ENCODE measurements around the gene ADGRV1. TPM values are rescaled to one million over a fixed set of nuclear protein-coding genes. Genes with fewer than 3 reads are reported as not detected.

Gene ADGRV1
- total and polyA plus RNA-seq, 9 of the 15 experiments (the other 6 are each of a cell fraction or from before 2014, with no cell fraction given), result 21.7 to 156 (median 58.2) TPM

DNA sequence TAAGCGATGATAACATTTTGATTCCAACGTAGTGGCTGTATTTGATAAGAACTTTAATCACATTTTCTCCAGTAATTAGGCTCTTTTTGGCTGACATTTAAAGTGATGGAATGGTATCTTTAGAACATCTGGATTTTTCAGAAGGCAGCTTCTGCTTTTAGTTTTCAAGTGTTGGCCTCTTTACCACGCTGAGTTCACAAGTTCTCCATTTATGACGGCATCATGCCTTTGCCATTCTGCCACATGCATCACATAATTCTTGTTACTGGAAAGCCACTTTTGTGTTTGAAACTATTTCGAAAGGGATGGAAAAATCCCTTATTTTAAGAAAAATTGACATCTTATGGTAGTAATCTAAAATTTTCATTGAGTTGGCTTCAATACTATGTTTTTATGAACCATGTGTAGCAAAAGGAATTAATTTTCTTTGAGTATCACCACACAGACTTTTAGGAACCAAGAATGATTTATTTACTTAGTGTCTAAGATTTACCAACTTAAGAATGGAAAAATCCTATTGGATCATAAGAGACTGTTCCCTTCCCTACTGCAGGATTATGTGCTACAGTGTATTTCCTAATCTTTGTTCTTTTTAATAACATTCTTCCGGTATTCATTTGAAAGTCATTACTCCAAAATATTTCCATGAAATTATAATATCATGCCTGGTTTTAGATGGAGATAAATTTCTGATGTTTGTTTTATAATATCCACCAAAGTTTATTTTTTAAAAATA, 344.2 kb downstream of the ADGRV1 start (continued):
- TF ChIP-seq, protein P1, sequence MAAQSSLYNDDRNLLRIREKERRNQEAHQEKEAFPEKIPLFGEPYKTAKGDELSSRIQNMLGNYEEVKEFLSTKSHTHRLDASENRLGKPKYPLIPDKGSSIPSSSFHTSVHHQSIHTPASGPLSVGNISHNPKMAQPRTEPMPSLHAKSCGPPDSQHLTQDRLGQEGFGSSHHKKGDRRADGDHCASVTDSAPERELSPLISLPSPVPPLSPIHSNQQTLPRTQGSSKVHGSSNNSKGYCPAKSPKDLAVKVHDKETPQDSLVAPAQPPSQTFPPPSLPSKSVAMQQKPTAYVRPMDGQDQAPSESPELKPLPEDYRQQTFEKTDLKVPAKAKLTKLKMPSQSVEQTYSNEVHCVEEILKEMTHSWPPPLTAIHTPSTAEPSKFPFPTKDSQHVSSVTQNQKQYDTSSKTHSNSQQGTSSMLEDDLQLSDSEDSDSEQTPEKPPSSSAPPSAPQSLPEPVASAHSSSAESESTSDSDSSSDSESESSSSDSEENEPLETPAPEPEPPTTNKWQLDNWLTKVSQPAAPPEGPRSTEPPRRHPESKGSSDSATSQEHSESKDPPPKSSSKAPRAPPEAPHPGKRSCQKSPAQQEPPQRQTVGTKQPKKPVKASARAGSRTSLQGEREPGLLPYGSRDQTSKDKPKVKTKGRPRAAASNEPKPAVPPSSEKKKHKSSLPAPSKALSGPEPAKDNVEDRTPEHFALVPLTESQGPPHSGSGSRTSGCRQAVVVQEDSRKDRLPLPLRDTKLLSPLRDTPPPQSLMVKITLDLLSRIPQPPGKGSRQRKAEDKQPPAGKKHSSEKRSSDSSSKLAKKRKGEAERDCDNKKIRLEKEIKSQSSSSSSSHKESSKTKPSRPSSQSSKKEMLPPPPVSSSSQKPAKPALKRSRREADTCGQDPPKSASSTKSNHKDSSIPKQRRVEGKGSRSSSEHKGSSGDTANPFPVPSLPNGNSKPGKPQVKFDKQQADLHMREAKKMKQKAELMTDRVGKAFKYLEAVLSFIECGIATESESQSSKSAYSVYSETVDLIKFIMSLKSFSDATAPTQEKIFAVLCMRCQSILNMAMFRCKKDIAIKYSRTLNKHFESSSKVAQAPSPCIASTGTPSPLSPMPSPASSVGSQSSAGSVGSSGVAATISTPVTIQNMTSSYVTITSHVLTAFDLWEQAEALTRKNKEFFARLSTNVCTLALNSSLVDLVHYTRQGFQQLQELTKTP (IDR thresholded peaks at IDR 0.05; ENCODE audit: low read depth in 1 of 2, partially characterized antibody in 2 of 2), result no peak
- no peak for TF ChIP-seq ZNF584 (CRISPR knock-in tag; IDR thresholded peaks at IDR 0.05; ENCODE audit: low read depth)

DNA sequence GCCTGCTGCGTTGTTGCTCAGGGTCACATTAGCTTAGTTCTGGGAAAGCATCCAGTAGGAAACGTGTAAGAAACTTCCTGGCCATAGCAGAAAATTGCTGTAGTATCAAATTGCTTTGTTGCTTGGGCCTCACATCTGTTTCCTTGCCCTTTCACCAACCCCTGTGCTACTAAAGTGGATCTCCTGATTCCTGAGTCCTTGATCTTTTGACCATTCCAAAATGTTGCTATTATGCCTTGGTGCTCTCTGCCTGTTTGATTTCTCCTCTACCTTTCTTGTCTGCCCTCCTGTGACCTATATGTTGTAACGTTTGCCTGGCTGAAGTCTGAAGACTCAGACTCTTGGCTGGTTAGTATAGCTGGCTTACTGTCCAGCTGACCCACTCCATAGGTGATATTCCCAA, 350.5 kb downstream of the ADGRV1 start:
- POLR2A ChIA-PET, result interaction anchor here (1.1 kb wide), 1 partner anchor 30 kb away, joined by 3 read pairs; no protein-coding TSS in a partner anchor
- Histone ChIP-seq H3K9me1 (ENCODE audit: control insufficient read depth, insufficient read depth, low read length) (no peaks in the 10 kb centered on the region), H3K27me3 (ENCODE audit: control insufficient read depth in 2 of 2, insufficient read depth in 2 of 2, low read length in 2 of 2) (no peaks in the 10 kb centered on the region), H3K9ac (ENCODE audit: insufficient read depth in 1 of 2, low read depth in 2 of 2, low read length in 2 of 2) (no peak overlapping the region), H4K20me1 (replicated peaks; ENCODE audit: control insufficient read depth, insufficient read depth, low read length) (no peaks in the 10 kb centered on the region), H3K79me2 (ENCODE audit: control insufficient read depth, insufficient read depth, low read length) (no peaks in the 10 kb centered on the region), H3K27ac (ENCODE audit: extremely low read depth, low read depth, low read length) (no peak overlapping the region), H2AFZ (ENCODE audit: low read depth, low read length) (no peak overlapping the region), H3K4me3 (no peak overlapping the region), H3K36me3 (ENCODE audit: control insufficient read depth, insufficient read depth, low read length) (no peaks in the 10 kb centered on the region), H3K9me3 (replicated peaks; ENCODE audit: control insufficient read depth, insufficient read depth, low read depth, low read length) (no peaks in the 10 kb centered on the region), H3K4me2 (ENCODE audit: insufficient read depth, low read length) (no peak overlapping the region), H3K4me1 (replicated peaks in 1 of 2; ENCODE audit: control insufficient read depth in 2 of 2, insufficient read depth in 2 of 2, low read length in 2 of 2) (no peaks in the 10 kb centered on the region)
- in situ Hi-C loops (cut with MboI), result no loop called here
- 37% methylated on average over 3 of the region's 3 CpGs for WGBS (ENCODE audit: insufficient coverage, low coverage, missing lambda C conversion rate)
- FAIRE-seq (peak; percentile 44), ATAC-seq (peak; percentile 33; the same call in 1 of the 3 replicates), DNase-seq (ENCODE audit: extremely low read depth in 1 of 4, low spot score in 3 of 4) (no peak)
- intact Hi-C loops (cut with micrococcal nuclease), result no loop called here
- CTCF ChIA-PET (ENCODE audit: low intra/inter-chr PET ratio), result no interaction called here
- BruUV-seq (replicated peaks), result no TSS peak
- no peak for TF ChIP-seq ZNF174 (CRISPR knock-in tag; IDR thresholded peaks at IDR 0.05)
- no peak for TF ChIP-seq MAFG (tag; conservative IDR thresholded peaks at IDR 0.05)
- TF ChIP-seq ILK (tag; IDR thresholded peaks at IDR 0.05; ENCODE audit: borderline replicate concordance, low read depth), result no peak
- TF ChIP-seq NR2F6 (CRISPR knock-in tag; IDR thresholded peaks at IDR 0.05), result no peak
- TF ChIP-seq ZFPM2 (CRISPR knock-in tag; IDR thresholded peaks at IDR 0.05), result no peak
- TF ChIP-seq, protein P2, sequence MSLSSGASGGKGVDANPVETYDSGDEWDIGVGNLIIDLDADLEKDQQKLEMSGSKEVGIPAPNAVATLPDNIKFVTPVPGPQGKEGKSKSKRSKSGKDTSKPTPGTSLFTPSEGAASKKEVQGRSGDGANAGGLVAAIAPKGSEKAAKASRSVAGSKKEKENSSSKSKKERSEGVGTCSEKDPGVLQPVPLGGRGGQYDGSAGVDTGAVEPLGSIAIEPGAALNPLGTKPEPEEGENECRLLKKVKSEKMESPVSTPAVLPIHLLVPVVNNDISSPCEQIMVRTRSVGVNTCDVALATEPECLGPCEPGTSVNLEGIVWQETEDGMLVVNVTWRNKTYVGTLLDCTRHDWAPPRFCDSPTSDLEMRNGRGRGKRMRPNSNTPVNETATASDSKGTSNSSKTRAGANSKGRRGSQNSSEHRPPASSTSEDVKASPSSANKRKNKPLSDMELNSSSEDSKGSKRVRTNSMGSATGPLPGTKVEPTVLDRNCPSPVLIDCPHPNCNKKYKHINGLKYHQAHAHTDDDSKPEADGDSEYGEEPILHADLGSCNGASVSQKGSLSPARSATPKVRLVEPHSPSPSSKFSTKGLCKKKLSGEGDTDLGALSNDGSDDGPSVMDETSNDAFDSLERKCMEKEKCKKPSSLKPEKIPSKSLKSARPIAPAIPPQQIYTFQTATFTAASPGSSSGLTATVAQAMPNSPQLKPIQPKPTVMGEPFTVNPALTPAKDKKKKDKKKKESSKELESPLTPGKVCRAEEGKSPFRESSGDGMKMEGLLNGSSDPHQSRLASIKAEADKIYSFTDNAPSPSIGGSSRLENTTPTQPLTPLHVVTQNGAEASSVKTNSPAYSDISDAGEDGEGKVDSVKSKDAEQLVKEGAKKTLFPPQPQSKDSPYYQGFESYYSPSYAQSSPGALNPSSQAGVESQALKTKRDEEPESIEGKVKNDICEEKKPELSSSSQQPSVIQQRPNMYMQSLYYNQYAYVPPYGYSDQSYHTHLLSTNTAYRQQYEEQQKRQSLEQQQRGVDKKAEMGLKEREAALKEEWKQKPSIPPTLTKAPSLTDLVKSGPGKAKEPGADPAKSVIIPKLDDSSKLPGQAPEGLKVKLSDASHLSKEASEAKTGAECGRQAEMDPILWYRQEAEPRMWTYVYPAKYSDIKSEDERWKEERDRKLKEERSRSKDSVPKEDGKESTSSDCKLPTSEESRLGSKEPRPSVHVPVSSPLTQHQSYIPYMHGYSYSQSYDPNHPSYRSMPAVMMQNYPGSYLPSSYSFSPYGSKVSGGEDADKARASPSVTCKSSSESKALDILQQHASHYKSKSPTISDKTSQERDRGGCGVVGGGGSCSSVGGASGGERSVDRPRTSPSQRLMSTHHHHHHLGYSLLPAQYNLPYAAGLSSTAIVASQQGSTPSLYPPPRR (CRISPR knock-in tag; IDR thresholded peaks at IDR 0.05; ENCODE audit: borderline replicate concordance), result no peak
- TF ChIP-seq, protein P3, sequence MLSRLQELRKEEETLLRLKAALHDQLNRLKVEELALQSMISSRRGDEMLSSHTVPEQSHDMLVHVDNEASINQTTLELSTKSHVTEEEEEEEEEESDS (CRISPR knock-in tag; IDR thresholded peaks at IDR 0.05), result no peak
- TF ChIP-seq RBBP5 (IDR thresholded peaks at IDR 0.05; ENCODE audit: borderline replicate concordance, insufficient read depth, low read length, poor library complexity, severe bottlenecking), result no peak

Measured in K562 (cell line).